K562 (cell line): ENCODE measurements around the gene CACNA1S. TPM values are rescaled to one million over a fixed set of nuclear protein-coding genes. Genes with fewer than 3 reads are reported as not detected.

Experiments
- ATAC-seq: fragments of 200-7000 bp; cut with Tn5 transposase; 3 replicates; pipeline ENCODE4 v1.9.1; 2020; ENCODE audit warnings: moderate library complexity
- BruUV-seq: library from RNA; stranded (reverse); fragments of 400-500 nt; replicated peaks from 2 replicates; lab custom pipeline; 2021; lab: Mats Ljungman, UMichigan
- CTCF ChIA-PET: fragments of 300-600 bp; formaldehyde crosslinking; extraction: SDS; loops from one replicate; lab custom pipeline; 2021; ENCODE audit warnings: low intra/inter-chr PET ratio; lab: Yijun Ruan, JAX
- POLR2A ChIA-PET: fragments of 300-600, 350-650 bp; sonication (Branson Sonifier 250); formaldehyde crosslinking; extraction: SDS; loops from one replicate; lab custom pipeline; 2021; ENCODE audit warnings: antibody characterized with exemption, inconsistent platforms; lab: Yijun Ruan, JAX
- DNase-seq, 4 experiments: peaks; one replicate each; pipeline versions ENCODE4 v3.0.0 to v3.0.0-alpha.2; 2011 to 2018; ENCODE audit warnings: low spot score in 3 of 4, mixed read lengths in 3 of 4; ENCODE audit errors: extremely low read depth in 1 of 4
- FAIRE-seq: peaks from 2 replicates; lab custom pipeline; 2011; peaks lifted over from hg19 to GRCh38; lab: Jason Lieb, UNC
- H2AFZ ChIP-seq: 2 replicates; pipeline ENCODE4 v1.6.0; 2011; ENCODE audit warnings: low read depth, low read length, control low read depth, inconsistent platforms
- H3K27ac ChIP-seq: fragments of 200-600 bp; 3 replicates; pipeline ENCODE4 v1.8.0; 2011; ENCODE audit warnings: low read depth, mild to moderate bottlenecking, control low read depth, inconsistent platforms, low read length, moderate library complexity, mixed read lengths; ENCODE audit errors: extremely low read depth
- H3K27me3 ChIP-seq, 2 experiments: fragments of 300-600 bp in 1 of 2; 2 replicates in 1 of 2; 3 replicates in 1 of 2; pipeline versions ENCODE4 v1.6.0 to v1.8.0; 2011; ENCODE audit warnings: inconsistent platforms in 2 of 2, low read length in 2 of 2, mild to moderate bottlenecking in 1 of 2, mixed read lengths in 1 of 2, moderate library complexity in 1 of 2; ENCODE audit not compliant: control insufficient read depth in 2 of 2, insufficient read depth in 2 of 2
- H3K36me3 ChIP-seq: fragments of 300-600 bp; 3 replicates; pipeline ENCODE4 v1.8.0; 2011; ENCODE audit warnings: mild to moderate bottlenecking, low read length, inconsistent platforms; ENCODE audit not compliant: control insufficient read depth, insufficient read depth
- H3K4me1 ChIP-seq, 2 experiments: fragments of 200-600 bp in 1 of 2; replicated peaks in 1 of 2; 2 replicates in 1 of 2; 3 replicates in 1 of 2; pipeline versions ENCODE4 v1.5.1 to v1.8.0; 2011; ENCODE audit warnings: inconsistent platforms in 2 of 2, low read length in 2 of 2, mild to moderate bottlenecking in 1 of 2, mixed read lengths in 1 of 2, moderate library complexity in 1 of 2; ENCODE audit not compliant: control insufficient read depth in 2 of 2, insufficient read depth in 2 of 2
- H3K4me2 ChIP-seq: 2 replicates; pipeline ENCODE4 v1.6.1; 2011; ENCODE audit warnings: low read length, control low read depth, inconsistent platforms, mixed read lengths; ENCODE audit not compliant: insufficient read depth
- H3K4me3 ChIP-seq: fragments of 200-600 bp; sonication (generic), shearing (Covaris generic); 2 replicates; pipeline ENCODE4 v1.5.1; 2016; ENCODE audit warnings: control low read depth, inconsistent platforms
- H3K79me2 ChIP-seq: fragments of 200-600 bp; 3 replicates; pipeline ENCODE4 v1.8.0; 2011; ENCODE audit warnings: low read length, inconsistent platforms; ENCODE audit not compliant: control insufficient read depth, insufficient read depth
- H3K9ac ChIP-seq, 2 experiments: 2 replicates each; pipeline versions ENCODE4 v1.6.0 to v1.6.1; 2011; ENCODE audit warnings: low read depth in 2 of 2, low read length in 2 of 2, control low read depth in 1 of 2, inconsistent platforms in 1 of 2, mild to moderate bottlenecking in 1 of 2, mixed read lengths in 1 of 2; ENCODE audit not compliant: insufficient read depth in 1 of 2
- H3K9me1 ChIP-seq: one replicate; pipeline ENCODE4 v1.6.0; 2011; ENCODE audit warnings: inconsistent platforms, mild to moderate bottlenecking, low read length, moderate library complexity; ENCODE audit not compliant: control insufficient read depth, insufficient read depth
- H3K9me3 ChIP-seq: replicated peaks from 2 replicates; pipeline ENCODE4 v1.5.1; 2011; ENCODE audit warnings: low read depth, low read length, inconsistent platforms; ENCODE audit not compliant: control insufficient read depth, insufficient read depth
- H4K20me1 ChIP-seq: replicated peaks from 2 replicates; pipeline ENCODE4 v1.6.1; 2011; ENCODE audit warnings: low read length, inconsistent platforms, mixed read lengths; ENCODE audit not compliant: control insufficient read depth, insufficient read depth
- ETS2 ChIP-seq: IDR thresholded peaks from 2 replicates; pipeline ENCODE4 v1.6.1; 2016; ENCODE audit warnings: borderline replicate concordance, missing genetic modification characterization, mild to moderate bottlenecking, moderate library complexity, missing compliant biosample characterization; ENCODE audit not compliant: poor library complexity, severe bottlenecking
- FOXK1 ChIP-seq: sonication (generic); formaldehyde crosslinking; IDR thresholded peaks from 2 replicates; pipeline ENCODE4 v1.8.0; 2022; ENCODE audit warnings: missing genetic modification reagents, mild to moderate bottlenecking, borderline replicate concordance
- IFI16 ChIP-seq: fragments of 250-450 bp; sonication (Bioruptor Pico); IDR thresholded peaks from 2 replicates; pipeline ENCODE4 v2.1.2; 2022; ENCODE audit warnings: mild to moderate bottlenecking, inconsistent platforms
- RNF219 ChIP-seq: fragments of 250-450 bp; sonication (Bioruptor Pico); IDR thresholded peaks from 2 replicates; pipeline ENCODE4 v1.5.0; 2022; ENCODE audit warnings: mild to moderate bottlenecking
- TGIF2 ChIP-seq: sonication (generic); formaldehyde crosslinking; IDR thresholded peaks from 2 replicates; pipeline ENCODE4 v1.8.1; 2022; ENCODE audit warnings: mild to moderate bottlenecking, missing genetic modification reagents, moderate library complexity
- ZNF253 ChIP-seq: fragments of 250-450 bp; sonication (Bioruptor Pico); conservative IDR thresholded peaks from 2 replicates; pipeline ENCODE4 v1.6.1; 2021; ENCODE audit warnings: mild to moderate bottlenecking
- ZNF280A ChIP-seq: fragments of 450-650 bp; IDR thresholded peaks from 2 replicates; pipeline ENCODE4 v1.6.1; 2018; ENCODE audit warnings: mild to moderate bottlenecking, low read depth; ENCODE audit not compliant: partially characterized antibody
- ZNF584 ChIP-seq: fragments of 200-800 bp; sonication (Bioruptor generic); IDR thresholded peaks from 2 replicates; pipeline ENCODE4 v1.6.1; 2016; ENCODE audit warnings: low read depth, mild to moderate bottlenecking, missing genetic modification characterization, missing compliant biosample characterization
- ZSCAN32 ChIP-seq: fragments of 450-650 bp; formaldehyde crosslinking; IDR thresholded peaks from 2 replicates; pipeline ENCODE4 v1.4.0; 2020; ENCODE audit warnings: mild to moderate bottlenecking, moderate library complexity
- WGBS: fragments of 100-300 bp; shearing (Covaris generic); methylation state at CpG from one replicate; pipeline ENCODE4 v1.1.6; 2016; ENCODE audit warnings: low coverage, mixed read lengths; ENCODE audit not compliant: insufficient coverage; ENCODE audit errors: missing lambda C conversion rate; 5-methylcytosine and 5-hydroxymethylcytosine counted together
- in situ Hi-C: fragments of 300-500 bp; cut with MboI; formaldehyde crosslinking; loops from 4 replicates; pipeline ENCODE4 v1.15.0; 2018; ENCODE audit warnings: inconsistent platforms, mixed read lengths
- intact Hi-C: fragments of 100-400 bp; cut with micrococcal nuclease; formaldehyde crosslinking; loops from 2 replicates; pipeline ENCODE4 v1.14.2; 2022
- polyA plus RNA-seq, 8 experiments: library from polyadenylated mRNA; depleted of rRNA in 4 of 8; stranded (reverse) in 5 of 8; unstranded in 3 of 8; fragments of >200 nt; fragmentation: Nextera tagmentation in 2 of 8; fragmentation: Illumina TruSeq in 1 of 8; extraction: Ambion mirVana in 2 of 8; extraction: Trizol in 1 of 8; gene quantifications; 2 replicates each; pipeline versions ENCODE4 v1.2.1 to v1.2.3, GENCODE V29; 2011 to 2014; ENCODE audit warnings: inconsistent platforms in 1 of 8, missing spikeins in 1 of 8
- total RNA-seq, 7 experiments: library from RNA; depleted of rRNA in 6 of 7; stranded (reverse); fragments of >200 nt in 6 of 7; fragmentation: Illumina TruSeq in 2 of 7; extraction: Trizol in 2 of 7; gene quantifications; 2 replicates each; pipeline versions ENCODE4 v1.2.1 to v1.2.3, GENCODE V29; 2011 to 2021; ENCODE audit warnings: low replicate concordance in 1 of 7

Gene CACNA1S
- total and polyA plus RNA-seq, 9 of the 15 experiments (the other 6 are each of a cell fraction or from before 2014, with no cell fraction given): not detected

- no peak overlapping the region for H3K27ac ChIP-seq
- H3K27me3 ChIP-seq: peaks cover 9 to 19% of the 10 kb centered on the region in 2 experiments
- TF ChIP-seq ETS2 (tag): no peak
- TF ChIP-seq ZNF253 (CRISPR knock-in tag): no peak
- TF ChIP-seq FOXK1 (CRISPR knock-in tag): no peak
- TF ChIP-seq IFI16 (CRISPR knock-in tag): no peak
- TF ChIP-seq TGIF2 (CRISPR knock-in tag): no peak
- no peak for TF ChIP-seq ZNF584
- no peak for TF ChIP-seq ZSCAN32
- TF ChIP-seq RNF219 (CRISPR knock-in tag): no peak
- no peak for TF ChIP-seq ZNF280A
- TF ChIP-seq, all 486 proteins: peak for 0
- Histone ChIP-seq H3K36me3 (no peaks in the 10 kb centered on the region), H3K4me2 (no peak overlapping the region), H3K4me3 (no peak overlapping the region), H2AFZ (no peak overlapping the region), H3K9ac (no peak overlapping the region), H3K4me1 (0 out of 5 replicates have a peak, but pooled peaks cover 0 to 2% of the 10 kb centered on the region in 2 experiments), H3K79me2 (no peaks in the 10 kb centered on the region), H4K20me1 (0 out of 2 replicates have a peak, but pooled peaks cover 3% of the 10 kb centered on the region), H3K9me1 (no peaks in the 10 kb centered on the region), H3K9me3 (no peaks in the 10 kb centered on the region)
- ATAC-seq (peak; percentile 10; the same call in 1 of the 3 replicates), DNase-seq (no peak), FAIRE-seq (no peak)
- ChIA-PET POLR2A (no interaction called here), CTCF (interaction anchor here (4.3 kb wide), 1 partner anchor 69 kb away, joined by 76 read pairs; no protein-coding TSS in a partner anchor)
- in situ Hi-C loops: loop anchor here (5.0 kb wide), 1 partner anchor 64 kb away; no protein-coding TSS in a partner anchor
- intact Hi-C loops: loop anchor here (5.0 to 10.0 kb wide), 3 partner anchors 74 to 476 kb away; partner anchors contain the start of genes CACNA1S and KIF14
- WGBS: 0% methylated on average over 2 of the region's 2 CpGs
- no TSS peak for BruUV-seq
These were observed 71.2 kb downstream of the CACNA1S start for GRCh38 chr1:201041011-201041410.
